PFSK-1 (cell line): Measurements from ENCODE around the gene PCDHGB1.

Experiments
- POLR2AphosphoS5 ChIP-seq: IDR thresholded peaks from 2 replicates; pipeline ENCODE4 v1.6.1; 2012; ENCODE audit warnings: low read depth, mild to moderate bottlenecking, control low read depth, low read length, moderate library complexity
- REST ChIP-seq, 2 experiments: IDR thresholded peaks; 2 replicates each; pipeline versions ENCODE4 v1.6.1 to v1.8.0; 2011 to 2012; ENCODE audit warnings: low read depth in 2 of 2, low read length in 2 of 2, control low read depth in 1 of 2, inconsistent platforms in 1 of 2, mild to moderate bottlenecking in 1 of 2, moderate library complexity in 1 of 2; ENCODE audit not compliant: insufficient read depth in 1 of 2
- SIN3A ChIP-seq: IDR thresholded peaks from 2 replicates; pipeline ENCODE4 v1.6.1; 2012; ENCODE audit warnings: mild to moderate bottlenecking, low read length, moderate library complexity, borderline replicate concordance; ENCODE audit not compliant: insufficient read depth
- TAF1 ChIP-seq: IDR thresholded peaks from 2 replicates; pipeline ENCODE4 v1.6.1; 2012; ENCODE audit warnings: low read length, control low read depth, borderline replicate concordance; ENCODE audit not compliant: insufficient read depth

GRCh38 chr5:141355641-141356040 is 5.7 kb downstream of the PCDHGB1 start:
- no peak for TF ChIP-seq SIN3A
- no peak for TF ChIP-seq REST (IDR thresholded peaks at IDR 0.05; ENCODE audit: insufficient read depth in 1 of 2, low read depth in 2 of 2, low read length in 2 of 2)
- no peak for TF ChIP-seq TAF1
- TF ChIP-seq POLR2AphosphoS5, result no peak
